GM06990 (cell line): ENCODE data around the gene PMEPA1.

Source experiments
- DNase-seq: peaks from one replicate; pipeline ENCODE4 v3.0.0-alpha.2; 2011; ENCODE audit not compliant: insufficient read length; ENCODE audit errors: extremely low read depth
- H3K27me3 ChIP-seq: replicated peaks from 2 replicates; pipeline ENCODE4 v1.6.0; 2011; ENCODE audit warnings: low read length; ENCODE audit not compliant: control insufficient read depth, insufficient read depth
- H3K36me3 ChIP-seq: 2 replicates; pipeline ENCODE4 v1.5.1; 2011; ENCODE audit warnings: low read length; ENCODE audit not compliant: control insufficient read depth, insufficient read depth
- H3K4me3 ChIP-seq: replicated peaks from 2 replicates; pipeline ENCODE4 v1.5.1; 2011; ENCODE audit warnings: low read depth, mild to moderate bottlenecking, control low read depth, low read length
- CTCF ChIP-seq: IDR thresholded peaks from 2 replicates; pipeline ENCODE4 v1.5.1; 2011; ENCODE audit warnings: low read length, control low read depth, mild to moderate bottlenecking, inconsistent platforms; ENCODE audit not compliant: insufficient read depth, poor library complexity, severe bottlenecking

The PMEPA1 gene

GRCh38 chr20:57690525-57690924 is 19.3 kb downstream of the PMEPA1 start:
- Histone ChIP-seq H3K36me3 (no peaks in the 10 kb centered on the region), H3K4me3 (no peak overlapping the region), H3K27me3 (no peaks in the 10 kb centered on the region; the same call in 1 of the 2 replicates)
- no peak for TF ChIP-seq CTCF
- no peak for DNase-seq

DNA sequence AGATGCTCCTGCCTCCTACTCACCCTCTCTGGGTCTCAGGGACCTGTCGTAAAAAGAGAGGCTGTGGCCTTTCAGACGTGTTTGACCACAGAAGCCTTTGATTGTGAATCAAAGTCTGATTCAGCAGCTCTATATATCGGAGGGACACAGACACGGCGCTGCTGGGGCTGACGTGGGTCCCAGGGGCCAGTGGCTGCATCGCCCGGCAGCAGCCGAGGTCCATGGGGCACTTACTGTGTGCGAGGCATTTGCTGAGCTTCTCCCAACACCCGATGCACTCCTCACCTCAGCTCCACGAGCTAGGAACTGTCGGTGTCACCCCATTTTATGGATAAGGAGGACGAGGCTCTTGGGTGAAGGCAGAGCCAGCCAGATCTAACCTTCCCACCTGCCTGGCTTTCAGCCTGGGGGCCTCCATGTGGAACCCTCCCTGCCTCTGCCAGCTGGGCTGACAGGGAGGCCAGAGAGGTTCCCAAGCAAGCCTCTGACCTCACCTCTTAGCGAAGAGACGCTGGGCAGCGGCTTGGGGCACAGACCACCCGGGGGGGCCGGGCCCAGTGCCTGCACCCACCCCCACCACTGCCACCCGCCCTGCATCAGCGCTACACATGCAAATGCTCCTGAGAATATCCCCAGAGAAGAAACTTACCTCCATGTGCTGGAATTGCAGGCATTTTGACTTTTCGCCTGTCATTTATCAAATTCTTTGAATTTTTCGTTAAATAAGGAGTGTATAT is 19.9 kb downstream of the PMEPA1 start:
- no peak for TF ChIP-seq CTCF
- Histone ChIP-seq H3K4me3 (no peak overlapping the region), H3K27me3 (no peaks in the 10 kb centered on the region; the same call in 1 of the 2 replicates), H3K36me3 (no peaks in the 10 kb centered on the region)
- no peak for DNase-seq

GRCh38 chr20:57688864-57689263 is 21.0 kb downstream of the PMEPA1 start:
- no peak overlapping the region for H3K4me3 ChIP-seq
- H3K36me3 ChIP-seq: no peaks in the 10 kb centered on the region
- TF ChIP-seq CTCF: no peak
- no peak for DNase-seq
- no peaks in the 10 kb centered on the region; the same call in 1 of the 2 replicates for H3K27me3 ChIP-seq

- DNase-seq: no peak
- TF ChIP-seq CTCF: no peak
These were observed 21.5 kb downstream of the PMEPA1 start for GRCh38 chr20:57688295-57688694.

DNA sequence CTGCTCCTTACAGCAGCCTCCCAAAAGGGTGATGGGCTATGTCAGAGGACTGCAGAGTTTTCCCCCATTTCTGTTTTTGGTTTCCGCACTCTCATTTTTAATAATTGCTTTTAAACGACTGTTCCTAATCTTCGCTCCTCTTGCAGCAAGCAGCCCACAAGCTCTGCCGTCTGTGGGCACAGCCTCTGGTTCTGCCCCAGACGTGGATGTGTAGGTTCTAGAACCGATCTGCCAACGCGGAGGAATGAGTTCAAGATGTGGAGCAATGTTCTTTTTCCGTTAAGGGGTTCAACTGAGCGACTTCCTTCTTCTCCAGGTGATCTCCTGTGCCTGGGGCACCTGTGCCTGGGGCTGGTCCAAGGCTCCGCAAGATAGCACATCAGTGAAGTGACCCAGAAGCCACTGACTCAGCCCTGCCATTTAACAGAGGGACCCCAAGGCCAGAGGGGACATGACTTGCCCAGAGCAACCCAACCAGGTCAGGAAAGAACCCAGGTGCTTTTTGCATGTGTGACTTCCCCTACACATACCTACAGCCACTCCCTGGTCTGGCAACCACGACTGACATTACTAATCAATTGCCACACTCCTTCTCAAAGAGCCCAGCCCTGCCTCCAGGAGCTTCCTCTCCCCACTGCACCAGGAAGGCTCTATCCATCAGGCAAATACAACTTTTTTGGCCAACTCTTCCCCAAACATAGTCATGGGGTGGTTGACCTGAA is 22.7 kb downstream of the PMEPA1 start:
- Histone ChIP-seq H3K27me3 (no peaks in the 10 kb centered on the region; the same call in 1 of the 2 replicates), H3K4me3 (no peak overlapping the region), H3K36me3 (no peaks in the 10 kb centered on the region)
- TF ChIP-seq CTCF: no peak
- no peak for DNase-seq

More at GRCh38 chr20:57688295-57688694, 21.5 kb downstream of the PMEPA1 start:
- Histone ChIP-seq H3K36me3 (no peaks in the 10 kb centered on the region), H3K27me3 (no peaks in the 10 kb centered on the region; the same call in 1 of the 2 replicates), H3K4me3 (no peak overlapping the region)
